Keratinocyte (primary cell): ENCODE results near the gene MMP2. TPM values are rescaled to one million over a fixed set of nuclear protein-coding genes. Genes with fewer than 3 reads are reported as not detected.

Experiments
- DNase-seq: peaks from one replicate; pipeline ENCODE4 v3.0.0-alpha.2; 2011; ENCODE audit warnings: low read depth, missing footprints, low spot score
- FAIRE-seq: peaks from 2 replicates; lab custom pipeline; 2011; peaks lifted over from hg19 to GRCh38; lab: Jason Lieb, UNC
- H2AFZ ChIP-seq: 2 replicates; pipeline ENCODE4 v1.6.0; 2012; ENCODE audit warnings: low read length, control low read depth, inconsistent platforms; ENCODE audit not compliant: control insufficient read depth
- H3K27ac ChIP-seq: 2 replicates; pipeline ENCODE4 v1.5.1; 2011; ENCODE audit warnings: low read length; ENCODE audit not compliant: control insufficient read depth, insufficient read depth
- H3K27me3 ChIP-seq: 3 replicates; pipeline ENCODE4 v1.6.0; 2011; ENCODE audit warnings: low read length; ENCODE audit not compliant: control insufficient read depth, insufficient read depth; ENCODE audit errors: extremely low read depth
- H3K36me3 ChIP-seq, 2 experiments: 2 replicates in 1 of 2; 3 replicates in 1 of 2; pipeline ENCODE4 v1.5.1; 2011; ENCODE audit warnings: low read length in 2 of 2, mild to moderate bottlenecking in 1 of 2; ENCODE audit not compliant: control insufficient read depth in 2 of 2, insufficient read depth in 2 of 2; ENCODE audit errors: extremely low read depth in 1 of 2
- H3K4me1 ChIP-seq: 3 replicates; pipeline ENCODE4 v1.5.1; 2011; ENCODE audit warnings: low read length; ENCODE audit not compliant: control insufficient read depth, insufficient read depth; ENCODE audit errors: extremely low read depth
- H3K4me2 ChIP-seq: 3 replicates; pipeline ENCODE4 v1.6.0; 2011; ENCODE audit warnings: low read depth, low read length; ENCODE audit not compliant: control insufficient read depth, insufficient read depth; ENCODE audit errors: extremely low read depth
- H3K4me3 ChIP-seq, 3 experiments: fragments of 200-600 bp in 1 of 3; sonication (generic) in 1 of 3; 2 replicates in 2 of 3; 3 replicates in 1 of 3; pipeline ENCODE4 v1.5.1; 2011 to 2016; ENCODE audit warnings: low read length in 3 of 3, mild to moderate bottlenecking in 3 of 3, control low read depth in 2 of 3, inconsistent platforms in 1 of 3, low read depth in 1 of 3, mixed read lengths in 1 of 3, mixed run types in 1 of 3, moderate library complexity in 1 of 3; ENCODE audit not compliant: control insufficient read depth in 2 of 3, insufficient read depth in 2 of 3; ENCODE audit errors: extremely low read depth in 1 of 3
- H3K79me2 ChIP-seq: 2 replicates; pipeline ENCODE4 v1.6.0; 2012; ENCODE audit warnings: low read length; ENCODE audit not compliant: control insufficient read depth, insufficient read depth
- H3K9ac ChIP-seq: 3 replicates; pipeline ENCODE4 v1.6.0; 2011; ENCODE audit warnings: low read length; ENCODE audit not compliant: control insufficient read depth, insufficient read depth; ENCODE audit errors: extremely low read depth
- H3K9me1 ChIP-seq: 3 replicates; pipeline ENCODE4 v1.6.0; 2011; ENCODE audit warnings: low read length; ENCODE audit not compliant: control insufficient read depth, insufficient read depth; ENCODE audit errors: extremely low read depth
- H3K9me3 ChIP-seq: 2 replicates; pipeline ENCODE4 v1.5.1; 2012; ENCODE audit warnings: low read depth, low read length; ENCODE audit not compliant: control insufficient read depth
- H4K20me1 ChIP-seq: 3 replicates; pipeline ENCODE4 v1.6.0; 2011; ENCODE audit warnings: low read length; ENCODE audit not compliant: control insufficient read depth, insufficient read depth; ENCODE audit errors: extremely low read depth
- CTCF ChIP-seq, 3 experiments: IDR thresholded peaks in 1 of 3; conservative IDR thresholded peaks in 1 of 3; optimal IDR thresholded peaks in 1 of 3; 2 replicates in 2 of 3; 3 replicates in 1 of 3; pipeline versions ENCODE3 to v1.5.1; 2011; ENCODE audit warnings: low read length in 3 of 3, mild to moderate bottlenecking in 3 of 3, moderate library complexity in 2 of 3, control low read depth in 1 of 3, inconsistent platforms in 1 of 3; ENCODE audit not compliant: insufficient read depth in 2 of 3; ENCODE audit errors: extremely low read depth in 1 of 3
- EZH2 ChIP-seq: IDR thresholded peaks from one replicate; pipeline ENCODE4 v1.6.1; 2012; ENCODE audit warnings: inconsistent platforms, mild to moderate bottlenecking, low read length, moderate library complexity
- dilution Hi-C: fragments of 300-500 bp; cut with MboI; formaldehyde crosslinking; loops from one replicate; pipeline ENCODE4 v1.7.0; 2020; ENCODE audit warnings: low sequenced_read_pairs; ENCODE audit not compliant: extremely low pct_ligation_motif_present
- polyA minus RNA-seq, 3 experiments: library from RNA; depleted of rRNA, polyadenylated mRNA; stranded (reverse); fragments of >200 nt; gene quantifications; 1 replicate in 1 of 3; 2 replicates in 1 of 3; 3 replicates in 1 of 3; pipeline ENCODE4 v1.2.3, GENCODE V29; 2011
- polyA plus RNA-seq, 5 experiments: library from polyadenylated mRNA; depleted of rRNA in 3 of 5; stranded (reverse) in 3 of 5; stranded (forward) in 1 of 5; unstranded in 1 of 5; fragments of >200 nt; gene quantifications; 1 replicate in 1 of 5; 2 replicates in 3 of 5; 3 replicates in 1 of 5; pipeline versions ENCODE4 v1.2.1 to v1.2.3, GENCODE V29; 2011 to 2012; ENCODE audit warnings: missing spikeins in 2 of 5, low read depth in 1 of 5, low replicate concordance in 1 of 5

The MMP2 gene
- polyA plus RNA-seq: 54.5 to 116 TPM (median 59.2 TPM) in 3 replicates
- polyA plus RNA-seq (2011; ENCODE audit: low read depth): 4.4 TPM
- polyA plus RNA-seq (2011; cell fraction: cytosol; rRNA removed): 38.6 and 47.6 TPM in 2 replicates
- 76.5 and 87.0 TPM in 2 replicates for polyA plus RNA-seq (2011; cell fraction: nucleus; rRNA removed)
- polyA plus RNA-seq (2012; ENCODE audit: low replicate concordance): 2.6 and 96.3 TPM in 2 replicates
- polyA minus RNA-seq: 113 to 159 TPM (median 124 TPM) in 3 replicates
- 68.7 TPM for polyA minus RNA-seq (2011; cell fraction: cytosol; rRNA and poly(A)+ RNA removed)
- 96.4 and 150 TPM in 2 replicates for polyA minus RNA-seq (2011; cell fraction: nucleus; rRNA and poly(A)+ RNA removed)

- Histone ChIP-seq H3K79me2 (no peaks in the 10 kb centered on the region), H3K4me3 (peak within 1 kb of the TSS; percentile 46 to 71 (median 68)), H3K27me3 (no peaks in the 10 kb centered on the region), H2AFZ (peak within 1 kb of the TSS; percentile 85), H3K36me3 (no peaks in the 10 kb centered on the region), H4K20me1 (no peaks in the 10 kb centered on the region), H3K4me1 (peaks cover 15% of the 10 kb centered on the region), H3K4me2 (peak within 1 kb of the TSS; percentile 79), H3K27ac (no peak within 1 kb of the TSS), H3K9ac (peak within 1 kb of the TSS; percentile 65), H3K9me3 (no peaks in the 10 kb centered on the region), H3K9me1 (no peaks in the 10 kb centered on the region)
- no peak for FAIRE-seq
- TF ChIP-seq CTCF (optimal IDR thresholded peaks at IDR 0.05 in 1 of 3, IDR thresholded peaks at IDR 0.05 in 1 of 3, conservative IDR thresholded peaks at IDR 0.05 in 1 of 3; ENCODE audit: extremely low read depth in 1 of 3, insufficient read depth in 2 of 3, low read length in 3 of 3) (no peak), EZH2 (no peak)
- DNase-seq: no peak
- dilution Hi-C loops: no loop called here
These were observed at the start of gene MMP2 for GRCh38 chr16:55478827-55479429. TSS of gene MMP2 (plus strand) at chr16:55479198. CDS start at chr16:55479480, 282 bp downstream.

GRCh38 chr16:55433030-55433429 lies 46.0 kb upstream of the MMP2 start:
- no peak overlapping the region for H3K27ac ChIP-seq
- no peak for TF ChIP-seq CTCF (optimal IDR thresholded peaks at IDR 0.05 in 1 of 3, IDR thresholded peaks at IDR 0.05 in 1 of 3, conservative IDR thresholded peaks at IDR 0.05 in 1 of 3; ENCODE audit: extremely low read depth in 1 of 3, insufficient read depth in 2 of 3, low read length in 3 of 3)
- peaks cover 23% of the 10 kb centered on the region for H3K27me3 ChIP-seq
- no peaks in the 10 kb centered on the region for H3K36me3 ChIP-seq
- no peaks in the 10 kb centered on the region for H3K9me1 ChIP-seq
- H3K79me2 ChIP-seq: no peaks in the 10 kb centered on the region
- H4K20me1 ChIP-seq: no peaks in the 10 kb centered on the region
- H3K9ac ChIP-seq: no peak overlapping the region
- no peaks in the 10 kb centered on the region for H3K9me3 ChIP-seq
- DNase-seq: no peak
- dilution Hi-C loops: no loop called here
- no peak overlapping the region for H3K4me2 ChIP-seq
- FAIRE-seq: no peak
- H3K4me1 ChIP-seq: peaks cover 8% of the 10 kb centered on the region
- no peak overlapping the region for H3K4me3 ChIP-seq
- H2AFZ ChIP-seq: no peak overlapping the region
